PFSK-1 (cell line): ENCODE results near the gene TGFBR1.

ENCODE experiments used
- FOXP2 ChIP-seq: optimal IDR thresholded peaks from 2 replicates; pipeline ENCODE3; 2011; ENCODE audit warnings: borderline replicate concordance, control low read depth, inconsistent platforms; ENCODE audit not compliant: insufficient read depth; ENCODE audit errors: extremely low read length, extremely low read depth
- POLR2AphosphoS5 ChIP-seq: IDR thresholded peaks from 2 replicates; pipeline ENCODE4 v1.6.1; 2012; ENCODE audit warnings: low read depth, mild to moderate bottlenecking, control low read depth, low read length, moderate library complexity
- SIN3A ChIP-seq: IDR thresholded peaks from 2 replicates; pipeline ENCODE4 v1.6.1; 2012; ENCODE audit warnings: mild to moderate bottlenecking, low read length, moderate library complexity, borderline replicate concordance; ENCODE audit not compliant: insufficient read depth
- TAF1 ChIP-seq: IDR thresholded peaks from 2 replicates; pipeline ENCODE4 v1.6.1; 2012; ENCODE audit warnings: low read length, control low read depth, borderline replicate concordance; ENCODE audit not compliant: insufficient read depth
- TF ChIP-seq, protein P1 (sequence below), 2 experiments: IDR thresholded peaks; 2 replicates each; pipeline versions ENCODE4 v1.6.1 to v1.8.0; 2011 to 2012; ENCODE audit warnings: low read depth in 2 of 2, low read length in 2 of 2, control low read depth in 1 of 2, inconsistent platforms in 1 of 2, mild to moderate bottlenecking in 1 of 2, moderate library complexity in 1 of 2; ENCODE audit not compliant: insufficient read depth in 1 of 2

The TGFBR1 gene

DNA sequence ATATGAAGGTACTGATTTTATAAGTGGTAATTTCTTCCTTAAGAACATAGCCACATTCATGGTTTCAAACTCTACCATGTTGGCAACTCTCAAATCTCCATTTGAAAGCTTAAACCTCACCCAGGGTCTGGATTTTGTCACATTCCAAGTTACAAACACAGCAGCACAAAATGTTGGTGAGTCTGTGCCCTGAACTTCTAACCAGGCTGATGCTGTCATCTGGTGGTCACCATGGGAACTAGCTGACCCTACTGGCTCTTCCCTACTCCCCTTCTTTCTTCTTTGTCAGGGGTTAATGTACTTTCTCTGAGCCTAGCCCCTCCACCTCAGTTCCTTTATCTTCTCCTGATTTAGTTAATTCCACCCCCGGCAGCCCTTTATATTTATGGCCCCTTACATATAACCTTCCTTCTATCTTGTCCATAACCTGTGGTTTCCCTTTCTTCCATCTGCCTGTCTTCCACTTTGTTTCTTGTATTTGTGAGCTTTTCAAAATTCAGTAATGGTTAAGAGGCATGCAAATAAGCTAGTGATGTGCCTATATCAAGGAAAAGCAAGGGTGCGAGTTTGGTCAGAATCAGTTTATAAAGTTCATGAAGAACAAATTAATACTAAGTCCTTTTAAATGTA, 35.9 kb downstream of the TGFBR1 start:
- TF ChIP-seq FOXP2: no peak

DNA sequence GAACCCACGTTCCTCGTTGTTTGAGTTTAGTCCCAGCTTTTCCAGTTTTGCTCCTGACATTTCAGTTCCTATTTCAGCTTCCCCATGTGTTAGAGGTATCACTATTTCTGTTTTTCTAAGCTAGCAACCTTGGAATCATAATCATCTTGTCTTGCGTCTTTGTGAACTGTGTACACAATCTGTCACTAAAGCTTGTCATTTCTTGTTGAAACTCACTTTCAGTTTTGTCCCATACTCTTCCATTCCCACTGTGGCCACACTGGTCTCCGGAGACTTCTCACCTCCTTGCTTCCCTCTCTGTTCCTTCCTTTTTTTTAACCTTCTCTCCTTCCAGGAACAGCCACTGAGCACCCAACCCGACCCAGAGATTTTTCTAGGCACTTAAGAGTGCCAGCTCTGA, 36.9 kb downstream of the TGFBR1 start:
- TF ChIP-seq FOXP2 (no peak), POLR2AphosphoS5 (no peak), TAF1 (no peak), SIN3A (no peak)
- TF ChIP-seq, protein P1, sequence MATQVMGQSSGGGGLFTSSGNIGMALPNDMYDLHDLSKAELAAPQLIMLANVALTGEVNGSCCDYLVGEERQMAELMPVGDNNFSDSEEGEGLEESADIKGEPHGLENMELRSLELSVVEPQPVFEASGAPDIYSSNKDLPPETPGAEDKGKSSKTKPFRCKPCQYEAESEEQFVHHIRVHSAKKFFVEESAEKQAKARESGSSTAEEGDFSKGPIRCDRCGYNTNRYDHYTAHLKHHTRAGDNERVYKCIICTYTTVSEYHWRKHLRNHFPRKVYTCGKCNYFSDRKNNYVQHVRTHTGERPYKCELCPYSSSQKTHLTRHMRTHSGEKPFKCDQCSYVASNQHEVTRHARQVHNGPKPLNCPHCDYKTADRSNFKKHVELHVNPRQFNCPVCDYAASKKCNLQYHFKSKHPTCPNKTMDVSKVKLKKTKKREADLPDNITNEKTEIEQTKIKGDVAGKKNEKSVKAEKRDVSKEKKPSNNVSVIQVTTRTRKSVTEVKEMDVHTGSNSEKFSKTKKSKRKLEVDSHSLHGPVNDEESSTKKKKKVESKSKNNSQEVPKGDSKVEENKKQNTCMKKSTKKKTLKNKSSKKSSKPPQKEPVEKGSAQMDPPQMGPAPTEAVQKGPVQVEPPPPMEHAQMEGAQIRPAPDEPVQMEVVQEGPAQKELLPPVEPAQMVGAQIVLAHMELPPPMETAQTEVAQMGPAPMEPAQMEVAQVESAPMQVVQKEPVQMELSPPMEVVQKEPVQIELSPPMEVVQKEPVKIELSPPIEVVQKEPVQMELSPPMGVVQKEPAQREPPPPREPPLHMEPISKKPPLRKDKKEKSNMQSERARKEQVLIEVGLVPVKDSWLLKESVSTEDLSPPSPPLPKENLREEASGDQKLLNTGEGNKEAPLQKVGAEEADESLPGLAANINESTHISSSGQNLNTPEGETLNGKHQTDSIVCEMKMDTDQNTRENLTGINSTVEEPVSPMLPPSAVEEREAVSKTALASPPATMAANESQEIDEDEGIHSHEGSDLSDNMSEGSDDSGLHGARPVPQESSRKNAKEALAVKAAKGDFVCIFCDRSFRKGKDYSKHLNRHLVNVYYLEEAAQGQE (IDR thresholded peaks at IDR 0.05; ENCODE audit: insufficient read depth in 1 of 2, low read depth in 2 of 2, low read length in 2 of 2): no peak

DNA sequence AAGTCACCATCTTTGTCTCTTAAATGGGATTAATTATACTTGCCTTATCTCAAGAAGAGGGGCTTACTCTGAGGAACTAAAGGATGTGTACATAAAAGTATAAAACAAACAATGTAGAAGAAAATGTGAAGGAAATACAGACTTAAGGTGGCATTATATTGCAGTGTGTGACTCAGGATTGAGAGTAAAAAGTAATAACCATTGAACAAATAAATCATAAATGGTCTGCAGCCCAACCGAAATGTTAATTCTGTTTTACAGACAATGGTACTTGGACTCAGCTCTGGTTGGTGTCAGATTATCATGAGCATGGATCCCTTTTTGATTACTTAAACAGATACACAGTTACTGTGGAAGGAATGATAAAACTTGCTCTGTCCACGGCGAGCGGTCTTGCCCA, 37.4 kb downstream of the TGFBR1 start:
- TF ChIP-seq, protein P1 (IDR thresholded peaks at IDR 0.05; ENCODE audit: insufficient read depth in 1 of 2, low read depth in 2 of 2, low read length in 2 of 2): no peak
- TF ChIP-seq FOXP2 (no peak), TAF1 (no peak), SIN3A (no peak)

DNA sequence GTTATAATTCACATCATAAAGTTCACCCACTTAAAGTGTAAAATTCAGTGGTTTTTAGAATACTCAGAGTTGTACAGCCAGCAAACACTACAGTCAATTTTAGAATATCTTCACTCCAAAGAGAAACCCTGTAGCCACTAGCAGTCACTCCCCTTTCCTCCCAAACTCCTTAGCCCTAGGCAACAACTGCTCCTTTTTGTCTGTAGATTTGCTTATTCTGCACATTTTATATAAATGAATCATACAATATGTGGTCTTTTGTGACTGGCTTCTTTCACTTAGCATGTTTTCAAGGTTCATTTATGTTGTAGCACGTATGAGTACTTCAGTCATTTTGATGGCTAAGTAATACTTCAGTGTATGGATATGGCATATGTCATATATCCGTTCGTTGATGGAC, 38.7 kb downstream of the TGFBR1 start:
- TF ChIP-seq, protein P1 (IDR thresholded peaks at IDR 0.05; ENCODE audit: insufficient read depth in 1 of 2, low read depth in 2 of 2, low read length in 2 of 2): no peak
- no peak for TF ChIP-seq POLR2AphosphoS5
- no peak for TF ChIP-seq TAF1
- TF ChIP-seq FOXP2: no peak
- TF ChIP-seq SIN3A: no peak

DNA sequence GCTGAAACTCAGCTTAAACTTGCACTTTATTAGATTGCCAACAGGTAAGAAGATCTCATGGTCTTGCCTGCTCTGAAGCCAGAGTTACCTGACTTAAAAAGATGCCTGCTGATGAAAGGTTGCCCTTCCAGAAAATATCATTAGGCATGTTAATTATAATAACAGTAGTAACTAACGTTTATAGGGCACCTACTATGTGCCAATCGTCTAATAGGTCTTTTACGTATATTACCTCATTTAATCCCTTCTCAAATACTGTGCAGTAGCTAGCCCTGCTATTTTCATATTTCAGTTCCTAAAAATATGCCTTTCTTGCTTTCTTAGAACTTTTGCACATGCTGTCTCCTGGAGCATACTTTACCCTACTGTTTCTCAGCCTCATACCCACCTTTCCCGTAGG, 40.1 kb downstream of the TGFBR1 start:
- no peak for TF ChIP-seq FOXP2
- TF ChIP-seq POLR2AphosphoS5: no peak
- TF ChIP-seq, protein P1 (IDR thresholded peaks at IDR 0.05; ENCODE audit: insufficient read depth in 1 of 2, low read depth in 2 of 2, low read length in 2 of 2): no peak
- TF ChIP-seq SIN3A: no peak
- TF ChIP-seq TAF1: no peak

DNA sequence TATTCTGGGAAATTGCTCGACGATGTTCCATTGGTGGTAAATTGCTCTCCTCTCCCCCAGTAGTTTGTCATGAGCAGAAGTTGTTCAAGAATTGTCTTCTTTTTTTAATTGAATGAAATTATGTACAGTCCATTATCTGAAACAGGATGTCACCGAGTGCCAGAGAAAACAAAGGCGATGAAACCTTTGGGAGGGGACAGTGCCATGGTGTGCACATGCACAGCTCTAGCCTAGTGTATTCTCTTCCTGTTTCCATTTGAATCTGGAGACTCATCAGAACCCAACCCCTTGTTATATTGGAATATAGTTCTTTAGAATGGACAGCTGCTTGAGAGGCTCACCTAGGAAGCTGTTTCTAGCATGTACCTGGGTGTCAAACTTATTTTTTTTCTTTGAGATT, 41.7 kb downstream of the TGFBR1 start:
- TF ChIP-seq, protein P1 (IDR thresholded peaks at IDR 0.05; ENCODE audit: insufficient read depth in 1 of 2, low read depth in 2 of 2, low read length in 2 of 2): no peak
- TF ChIP-seq FOXP2 (no peak), SIN3A (no peak), POLR2AphosphoS5 (no peak), TAF1 (no peak)
